GM03348 (cell line): Measurements from ENCODE around the gene PROK2.

Experiments
- DNase-seq: peaks from one replicate; pipeline ENCODE4 v3.0.0; 2012; ENCODE audit warnings: low spot score

Gene PROK2

GRCh38 chr3:71734881-71735280, 50.1 kb downstream of the PROK2 start:
- DNase-seq = no peak

GRCh38 chr3:71733319-71733718, 51.6 kb downstream of the PROK2 start:
- DNase-seq = no peak

GRCh38 chr3:71732637-71733036, 52.3 kb downstream of the PROK2 start:
- DNase-seq = no peak

GRCh38 chr3:71728632-71729342, 56.2 kb downstream of the PROK2 start:
- no peak for DNase-seq

- DNase-seq = no peak
Observed at GRCh38 chr3:71726146-71726545, 58.8 kb downstream of the PROK2 start.

- DNase-seq = peak; percentile 94
Observed at GRCh38 chr3:71725271-71725991, 59.5 kb downstream of the PROK2 start, which contains the start of gene EIF4E3. EIF4E3 (minus strand) TSS chr3:71725402; CDS start chr3:71725367, 35 bp downstream.

GRCh38 chr3:71724584-71725270, 60.2 kb downstream of the PROK2 start:
- DNase-seq = peak; percentile 70

- DNase-seq = no peak
Observed at GRCh38 chr3:71724171-71724453, 60.8 kb downstream of the PROK2 start.

GRCh38 chr3:71723452-71724170, 61.3 kb downstream of the PROK2 start:
- no peak for DNase-seq

GRCh38 chr3:71722693-71723092, 62.3 kb downstream of the PROK2 start:
- DNase-seq = no peak
